ENCODE data around the gene JAG1.
A peak's percentile ranks its signal among the peaks of the same experiment; 100 is the strongest.

Gene JAG1

GRCh38 chr20:10661261-10661660 is 12.5 kb downstream of the JAG1 start:
- TF ChIP-seq CTCF (conservative IDR thresholded peaks at IDR 0.05) (no peak), ZFX (IDR thresholded peaks at IDR 0.05) (no peak)
- no peak overlapping the region for H3K27ac ChIP-seq

- TF ChIP-seq CTCF (conservative IDR thresholded peaks at IDR 0.05), result no peak
- TF ChIP-seq ZFX (IDR thresholded peaks at IDR 0.05), result no peak
- H3K27ac ChIP-seq, result peak overlapping the region; percentile 50
Measured at GRCh38 chr20:10660661-10661060, 13.1 kb downstream of the JAG1 start.

GRCh38 chr20:10659651-10660601 is 13.9 kb downstream of the JAG1 start:
- peak overlapping the region; percentile 50 for H3K27ac ChIP-seq

GRCh38 chr20:10658876-10659632 is 14.7 kb downstream of the JAG1 start:
- TF ChIP-seq ZFX (IDR thresholded peaks at IDR 0.05) (no peak), CTCF (conservative IDR thresholded peaks at IDR 0.05) (no peak)
- peak overlapping the region; percentile 72 for H3K27ac ChIP-seq

More at GRCh38 chr20:10659651-10660601, 13.9 kb downstream of the JAG1 start:
- TF ChIP-seq ZFX (IDR thresholded peaks at IDR 0.05) (no peak), CTCF (conservative IDR thresholded peaks at IDR 0.05) (no peak)

- TF ChIP-seq CTCF (conservative IDR thresholded peaks at IDR 0.05) (no peak), ZFX (IDR thresholded peaks at IDR 0.05) (no peak)
- H3K27ac ChIP-seq, result peak overlapping the region; percentile 72
Measured at GRCh38 chr20:10658051-10658823, 15.6 kb downstream of the JAG1 start.

- peak overlapping the region; percentile 72 for H3K27ac ChIP-seq
- no peak for TF ChIP-seq CTCF (conservative IDR thresholded peaks at IDR 0.05)
- no peak for TF ChIP-seq ZFX (IDR thresholded peaks at IDR 0.05)
Measured at GRCh38 chr20:10657453-10657852, 16.3 kb downstream of the JAG1 start.

Measured in C4-2B (cell line).